Activated CD4-positive, alpha-beta memory T cell treated with anti-CD3 and anti-CD28 coated beads, Interleukin-2, amount 10 ng/mL, durations not matched to agents 7 days and 5 days (primary cell): Measurements from ENCODE around the gene ZDHHC11. TPM values are rescaled to one million over a fixed set of nuclear protein-coding genes. Genes with fewer than 3 reads are reported as not detected.
"Not testable (repeated sequence)": the region's sequence is repeated elsewhere in the genome, so short reads cannot be mapped to it uniquely, and the experiment has no call there.

Experiments
- CTCF ChIA-PET: fragments of 350-600 bp; sonication (Branson Sonifier 250); formaldehyde crosslinking; loops from one replicate; lab custom pipeline; 2021; ENCODE audit warnings: antibody characterized with exemption, inconsistent platforms; lab: Charles Lee
- POLR2A ChIA-PET: fragments of 350-600 bp; sonication (Branson Sonifier 250); formaldehyde crosslinking; loops from one replicate; lab custom pipeline; 2021; ENCODE audit warnings: antibody characterized with exemption; lab: Charles Lee
- DNase-seq: peaks from one replicate; pipeline ENCODE4 v3.0.0-alpha.2; 2020
- H3K27ac Mint-ChIP-seq: one replicate; pipeline ENCODE4 v1.8.0; 2021; ENCODE audit warnings: mild to moderate bottlenecking, mixed read lengths
- H3K27me3 Mint-ChIP-seq: one replicate; pipeline ENCODE4 v1.8.0; 2021; ENCODE audit warnings: mixed read lengths
- H3K36me3 Mint-ChIP-seq: one replicate; pipeline ENCODE4 v1.8.0; 2021; ENCODE audit warnings: low read depth, mixed read lengths
- H3K4me1 Mint-ChIP-seq: one replicate; pipeline ENCODE4 v1.8.0; 2021; ENCODE audit warnings: mixed read lengths
- H3K4me3 Mint-ChIP-seq: one replicate; pipeline ENCODE4 v1.8.0; 2021; ENCODE audit warnings: mild to moderate bottlenecking, mixed read lengths
- H3K9me3 Mint-ChIP-seq: one replicate; pipeline ENCODE4 v1.8.0; 2021; ENCODE audit warnings: mixed read lengths
- total RNA-seq, 2 experiments: library from RNA; stranded (reverse); gene quantifications; one replicate each; pipeline ENCODE4 v1.2.3, GENCODE V29; 2021

The ZDHHC11 gene
- total RNA-seq, 2 experiments from 2014 or later, result 5.8 to 6.6 TPM

DNA sequence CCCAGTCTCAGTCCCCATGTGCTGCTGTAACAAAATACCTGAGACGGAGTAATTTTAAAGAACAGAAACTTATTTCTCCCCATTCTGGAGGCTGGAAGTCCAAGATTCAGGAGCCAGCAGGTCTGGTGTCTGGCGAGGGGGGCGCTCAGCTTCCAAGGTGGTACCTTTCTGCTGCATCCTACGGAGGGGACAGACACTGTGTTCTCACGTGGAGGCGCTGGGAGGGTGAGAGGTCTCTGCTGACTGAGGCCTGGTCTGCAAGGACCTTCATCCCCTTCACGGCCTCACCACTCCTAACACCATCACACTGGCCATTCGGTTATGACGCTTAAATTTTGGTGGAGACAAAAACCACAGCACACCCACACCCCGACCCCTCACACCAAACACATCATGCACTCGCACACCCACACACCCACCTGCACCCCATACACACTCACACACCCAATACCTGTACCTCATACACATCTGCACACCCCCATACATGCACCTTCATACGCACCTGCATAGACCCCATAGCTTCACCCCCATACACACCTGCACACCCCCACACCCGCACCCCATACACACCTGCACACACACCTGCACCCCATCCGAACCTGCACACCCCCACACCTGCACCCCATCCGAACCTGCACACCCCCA, 9.8 kb upstream of the ZDHHC11 start:
- Mint-ChIP-seq H3K9me3 (no peaks in the 10 kb centered on the region), H3K4me1 (no peaks in the 10 kb centered on the region), H3K36me3 (peaks cover 17% of the 10 kb centered on the region), H3K27ac (no peak overlapping the region), H3K27me3 (no peaks in the 10 kb centered on the region), H3K4me3 (no peak overlapping the region)
- DNase-seq, result no peak
- ChIA-PET CTCF (no interaction called here), POLR2A (interaction anchor here (1.2 kb wide), 1 partner anchor 32 kb away, joined by 5 read pairs; the partner anchor contains the start of genes BRD9 and TRIP13)

DNA sequence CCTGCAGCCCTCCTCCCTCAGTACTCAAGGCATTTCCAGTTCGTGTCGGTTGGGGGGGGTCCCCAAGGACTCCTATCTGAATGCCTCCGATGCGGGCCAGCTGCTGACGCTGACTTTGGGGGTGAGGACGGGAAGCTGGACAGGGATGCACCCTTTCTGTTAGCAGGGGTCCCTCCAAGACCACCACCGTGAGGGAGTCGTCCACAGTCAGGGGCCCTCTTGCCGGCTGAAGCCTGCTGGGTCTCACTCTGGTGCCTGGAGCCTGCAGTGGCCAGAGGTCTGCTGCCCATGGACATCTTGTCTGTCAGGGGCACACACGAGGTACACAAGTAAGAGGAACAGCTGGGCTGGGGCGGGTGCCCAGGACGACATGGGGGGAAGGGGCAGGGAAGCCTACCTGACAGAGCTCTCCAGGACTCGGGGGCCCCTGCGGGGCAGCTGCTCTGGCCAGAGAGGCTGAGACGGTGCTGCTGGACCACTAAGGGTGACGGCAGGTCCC, 9.1 kb upstream of the ZDHHC11 start:
- no peak for DNase-seq
- Mint-ChIP-seq H3K9me3 (no peaks in the 10 kb centered on the region), H3K27ac (no peak overlapping the region), H3K4me1 (no peaks in the 10 kb centered on the region), H3K27me3 (no peaks in the 10 kb centered on the region), H3K36me3 (peaks cover 14% of the 10 kb centered on the region), H3K4me3 (no peak overlapping the region)
- ChIA-PET CTCF (no interaction called here), POLR2A (no interaction called here)

DNA sequence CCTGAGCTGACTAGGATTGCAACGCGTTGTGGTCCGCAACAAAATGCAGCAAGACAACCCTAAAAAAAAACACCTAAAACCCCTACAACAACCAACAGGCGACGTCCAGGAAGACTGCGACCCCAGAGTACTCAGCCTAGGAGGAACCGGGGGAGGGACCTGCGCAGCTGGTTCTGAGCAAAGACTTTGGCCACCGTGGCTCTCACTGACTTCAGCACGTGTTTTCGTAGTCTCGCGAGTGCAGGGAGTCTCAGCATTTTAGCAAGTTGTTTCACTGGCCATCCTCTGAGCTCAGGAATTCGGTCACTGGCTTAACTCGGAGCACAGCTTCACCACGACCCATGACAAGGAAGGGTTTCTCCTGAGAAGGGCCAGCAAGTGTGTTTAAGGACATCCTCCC, 8.6 kb upstream of the ZDHHC11 start:
- H3K9me3 Mint-ChIP-seq, result no peaks in the 10 kb centered on the region
- POLR2A ChIA-PET, result no interaction called here
- no peak overlapping the region for H3K27ac Mint-ChIP-seq
- no peak overlapping the region for H3K4me3 Mint-ChIP-seq
- peaks cover 13% of the 10 kb centered on the region for H3K36me3 Mint-ChIP-seq
- no peaks in the 10 kb centered on the region for H3K4me1 Mint-ChIP-seq
- no peak for DNase-seq
- no peaks in the 10 kb centered on the region for H3K27me3 Mint-ChIP-seq
- CTCF ChIA-PET, result no interaction called here

DNA sequence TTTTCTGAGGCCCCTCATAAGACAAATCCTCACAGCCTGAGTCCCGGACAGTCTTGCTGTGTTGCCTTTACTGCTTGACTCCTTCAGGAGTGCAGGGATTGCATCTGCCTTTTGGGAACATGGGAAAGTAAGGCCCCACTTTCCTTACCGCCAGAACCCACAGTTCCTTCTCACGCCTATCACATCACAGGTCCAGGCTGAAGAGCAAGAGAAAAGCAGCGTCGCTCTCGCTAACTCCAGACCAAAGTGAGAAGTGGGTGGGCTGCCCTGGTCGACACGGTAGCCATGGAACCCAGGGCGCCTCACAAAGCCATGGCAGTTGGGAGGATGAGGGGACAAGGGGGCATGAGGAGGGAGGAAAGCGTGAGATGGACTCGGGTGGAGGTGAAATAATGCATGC, 7.9 kb upstream of the ZDHHC11 start:
- H3K36me3 Mint-ChIP-seq, result peaks cover 7% of the 10 kb centered on the region
- no peaks in the 10 kb centered on the region for H3K27me3 Mint-ChIP-seq
- ChIA-PET POLR2A (no interaction called here), CTCF (no interaction called here)
- no peak for DNase-seq
- no peak overlapping the region for H3K4me3 Mint-ChIP-seq
- no peak overlapping the region for H3K27ac Mint-ChIP-seq
- H3K9me3 Mint-ChIP-seq, result no peaks in the 10 kb centered on the region
- H3K4me1 Mint-ChIP-seq, result no peaks in the 10 kb centered on the region

DNA sequence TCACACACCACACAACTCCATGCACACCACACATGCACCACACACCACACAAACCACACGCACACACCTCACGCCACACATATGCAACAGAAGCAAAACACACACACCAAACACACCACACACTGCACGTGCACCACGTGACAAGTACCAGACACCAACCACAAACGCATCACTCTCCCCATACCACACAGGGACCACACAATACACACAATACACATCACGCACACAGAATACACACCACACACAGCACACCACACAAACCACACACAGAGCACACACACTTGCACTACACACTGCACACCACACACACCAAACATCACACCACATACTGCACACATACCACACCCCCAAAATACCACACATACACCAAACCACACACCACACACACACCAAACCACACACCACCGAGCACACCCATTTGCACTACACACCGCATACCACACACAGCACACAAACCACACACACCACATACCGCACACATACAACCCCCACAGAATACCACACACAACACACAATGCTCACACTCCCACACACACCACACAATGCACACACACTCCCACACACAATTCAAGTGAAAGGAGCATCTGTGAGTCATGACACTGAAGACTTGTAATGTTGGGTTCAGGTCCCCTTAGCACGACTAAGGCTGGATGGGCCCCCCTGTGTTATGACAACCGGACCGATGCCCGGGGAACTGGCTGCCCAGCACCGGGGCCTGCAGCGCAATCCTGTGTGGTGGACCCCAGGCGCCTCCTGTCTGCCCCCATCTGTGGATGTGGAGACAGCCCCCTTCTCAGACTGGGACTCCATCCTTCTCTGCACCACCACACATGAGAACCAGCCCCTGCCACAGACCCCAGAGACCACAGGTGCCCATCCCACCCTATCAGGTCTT, 6.0 kb upstream of the ZDHHC11 start:
- no peaks in the 10 kb centered on the region for H3K9me3 Mint-ChIP-seq
- H3K4me1 Mint-ChIP-seq, result no peaks in the 10 kb centered on the region
- no peak overlapping the region for H3K4me3 Mint-ChIP-seq
- H3K27ac Mint-ChIP-seq, result no peak overlapping the region
- H3K36me3 Mint-ChIP-seq, result no peaks in the 10 kb centered on the region
- POLR2A ChIA-PET, result no interaction called here
- CTCF ChIA-PET, result no interaction called here
- DNase-seq, result no peak
- no peaks in the 10 kb centered on the region for H3K27me3 Mint-ChIP-seq

DNA sequence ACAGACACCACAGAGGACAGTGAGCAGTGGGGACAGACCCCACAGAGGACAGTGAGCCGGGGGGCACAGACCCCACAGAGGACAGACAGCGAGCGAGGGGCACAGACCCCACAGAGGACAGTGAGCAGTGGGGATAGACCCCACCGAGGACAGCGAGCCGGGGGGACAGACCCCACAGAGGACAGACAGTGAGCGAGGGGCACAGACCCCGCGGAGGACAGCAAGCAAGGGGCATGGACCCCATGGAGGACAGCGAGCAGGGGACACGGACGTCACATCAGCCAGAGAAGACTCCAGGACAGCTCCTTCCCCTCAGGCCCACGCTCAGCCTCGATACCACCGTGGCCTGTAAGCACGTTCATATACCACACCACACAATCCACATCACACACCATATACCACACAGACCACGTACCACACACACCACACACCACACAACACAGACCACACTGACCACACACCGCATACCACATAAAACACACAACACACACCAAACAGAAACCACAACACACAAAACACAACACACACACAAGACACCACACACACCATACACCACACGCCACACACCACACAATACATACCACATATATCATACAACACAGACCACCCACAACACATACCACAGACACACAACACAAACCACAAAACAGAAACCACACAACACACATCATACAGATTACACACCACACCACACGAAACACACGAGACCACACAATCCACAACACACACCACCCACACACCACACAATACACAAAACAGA, 5.2 kb upstream of the ZDHHC11 start:
- no peaks in the 10 kb centered on the region for H3K27me3 Mint-ChIP-seq
- H3K4me1 Mint-ChIP-seq, result no peaks in the 10 kb centered on the region
- ChIA-PET CTCF (no interaction called here), POLR2A (no interaction called here)
- H3K4me3 Mint-ChIP-seq, result no peak overlapping the region
- DNase-seq, result no peak
- no peak overlapping the region for H3K27ac Mint-ChIP-seq
- H3K36me3 Mint-ChIP-seq, result no peaks in the 10 kb centered on the region
- no peaks in the 10 kb centered on the region for H3K9me3 Mint-ChIP-seq

DNA sequence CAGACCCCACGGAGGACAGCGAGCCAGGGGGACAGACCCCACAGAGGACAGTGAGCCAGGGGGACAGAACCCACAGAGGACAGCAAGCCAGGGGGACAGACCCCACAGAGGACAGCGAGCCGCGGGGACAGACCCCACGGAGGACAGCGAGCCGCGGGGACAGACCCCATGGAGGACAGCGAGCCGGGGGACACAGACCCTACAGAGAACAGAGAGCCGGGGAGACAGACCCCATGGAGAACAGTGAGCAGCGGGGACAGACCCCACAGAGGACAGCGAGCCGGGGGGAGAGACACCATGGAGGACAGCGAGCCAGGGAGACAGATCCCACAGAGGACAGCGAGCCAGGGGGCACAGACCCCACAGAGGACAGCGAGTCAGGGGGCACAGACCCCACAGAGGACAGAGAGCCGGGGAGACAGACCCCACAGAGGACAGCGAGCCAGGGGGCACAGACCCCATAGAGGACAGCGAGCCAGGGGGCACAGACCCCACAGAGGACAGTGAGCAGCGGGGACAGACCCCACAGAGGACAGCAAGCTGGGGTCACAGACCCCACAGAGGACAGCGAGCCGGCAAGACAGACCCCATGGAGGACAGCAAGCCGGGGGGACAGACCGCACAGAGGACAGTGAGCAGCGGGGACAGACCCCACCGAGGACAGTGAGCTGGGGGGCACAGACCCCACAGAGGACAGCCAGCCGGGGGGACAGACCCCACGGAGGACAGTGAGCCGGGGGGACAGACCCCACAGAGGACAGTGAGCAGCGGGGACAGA, 4.4 kb upstream of the ZDHHC11 start:
- H3K27ac Mint-ChIP-seq, result no peak overlapping the region
- no peaks in the 10 kb centered on the region for H3K4me1 Mint-ChIP-seq
- no peak for DNase-seq
- no peaks in the 10 kb centered on the region for H3K9me3 Mint-ChIP-seq
- no peak overlapping the region for H3K4me3 Mint-ChIP-seq
- POLR2A ChIA-PET, result no interaction called here
- CTCF ChIA-PET, result no interaction called here
- H3K36me3 Mint-ChIP-seq, result no peaks in the 10 kb centered on the region
- H3K27me3 Mint-ChIP-seq, result no peaks in the 10 kb centered on the region

DNA sequence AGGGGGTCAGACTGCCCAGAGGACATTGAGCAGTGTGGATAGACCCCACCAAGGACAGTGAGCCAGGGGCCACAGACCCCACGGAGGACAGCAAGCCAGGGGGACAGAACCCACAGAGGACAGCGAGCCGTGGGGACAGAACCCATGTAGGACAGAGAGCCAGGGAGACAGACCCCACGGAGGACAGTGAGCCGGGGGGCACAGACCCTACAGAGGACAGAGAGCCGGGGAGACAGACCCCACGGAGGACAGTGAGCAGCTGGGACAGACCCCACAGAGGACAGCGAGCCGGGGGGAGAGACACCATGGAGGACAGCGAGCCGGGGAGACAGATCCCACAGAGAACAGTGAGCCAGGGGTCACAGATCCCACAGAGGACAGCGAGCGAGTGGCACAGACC, 3.4 kb upstream of the ZDHHC11 start:
- Mint-ChIP-seq H3K36me3 (no peaks in the 10 kb centered on the region), H3K4me1 (no peaks in the 10 kb centered on the region), H3K9me3 (no peaks in the 10 kb centered on the region), H3K27ac (no peak overlapping the region), H3K4me3 (no peak overlapping the region), H3K27me3 (no peaks in the 10 kb centered on the region)
- POLR2A ChIA-PET, result no interaction called here
- DNase-seq, result no peak
- CTCF ChIA-PET, result no interaction called here

DNA sequence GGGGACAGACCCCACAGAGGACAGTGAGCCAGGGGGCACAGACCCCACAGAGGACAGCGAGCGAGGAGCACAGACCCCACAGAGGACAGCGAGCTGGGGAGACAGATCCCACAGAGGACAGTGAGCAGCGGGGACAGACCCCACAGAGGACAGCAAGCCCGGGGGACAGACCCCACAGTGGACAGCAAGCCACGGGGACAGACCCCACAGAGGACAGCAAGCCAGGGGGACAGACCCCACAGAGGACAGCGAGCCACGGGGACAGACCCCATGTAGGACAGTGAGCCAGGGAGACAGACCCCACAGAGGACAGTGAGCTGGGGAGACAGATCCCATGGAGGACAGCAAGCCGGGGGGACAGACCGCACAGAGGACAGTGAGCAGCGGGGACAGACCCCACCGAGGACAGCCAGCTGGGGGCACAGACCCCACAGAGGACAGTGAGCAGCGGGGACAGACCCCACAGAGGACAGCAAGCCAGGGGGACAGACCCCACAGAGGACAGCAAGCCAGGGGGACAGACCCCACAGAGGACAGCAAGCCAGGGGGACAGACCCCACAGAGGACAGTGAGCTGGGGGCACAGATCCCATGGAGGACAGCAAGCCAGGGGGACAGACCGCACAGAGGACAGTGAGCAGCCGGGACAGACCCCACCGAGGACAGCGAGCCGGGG, 2.8 kb upstream of the ZDHHC11 start:
- H3K27ac Mint-ChIP-seq, DNase-seq, POLR2A ChIA-PET, CTCF ChIA-PET, H3K4me3 Mint-ChIP-seq, H3K9me3 Mint-ChIP-seq, H3K27me3 Mint-ChIP-seq, H3K4me1 Mint-ChIP-seq, H3K36me3 Mint-ChIP-seq: not testable (repeated sequence)

DNA sequence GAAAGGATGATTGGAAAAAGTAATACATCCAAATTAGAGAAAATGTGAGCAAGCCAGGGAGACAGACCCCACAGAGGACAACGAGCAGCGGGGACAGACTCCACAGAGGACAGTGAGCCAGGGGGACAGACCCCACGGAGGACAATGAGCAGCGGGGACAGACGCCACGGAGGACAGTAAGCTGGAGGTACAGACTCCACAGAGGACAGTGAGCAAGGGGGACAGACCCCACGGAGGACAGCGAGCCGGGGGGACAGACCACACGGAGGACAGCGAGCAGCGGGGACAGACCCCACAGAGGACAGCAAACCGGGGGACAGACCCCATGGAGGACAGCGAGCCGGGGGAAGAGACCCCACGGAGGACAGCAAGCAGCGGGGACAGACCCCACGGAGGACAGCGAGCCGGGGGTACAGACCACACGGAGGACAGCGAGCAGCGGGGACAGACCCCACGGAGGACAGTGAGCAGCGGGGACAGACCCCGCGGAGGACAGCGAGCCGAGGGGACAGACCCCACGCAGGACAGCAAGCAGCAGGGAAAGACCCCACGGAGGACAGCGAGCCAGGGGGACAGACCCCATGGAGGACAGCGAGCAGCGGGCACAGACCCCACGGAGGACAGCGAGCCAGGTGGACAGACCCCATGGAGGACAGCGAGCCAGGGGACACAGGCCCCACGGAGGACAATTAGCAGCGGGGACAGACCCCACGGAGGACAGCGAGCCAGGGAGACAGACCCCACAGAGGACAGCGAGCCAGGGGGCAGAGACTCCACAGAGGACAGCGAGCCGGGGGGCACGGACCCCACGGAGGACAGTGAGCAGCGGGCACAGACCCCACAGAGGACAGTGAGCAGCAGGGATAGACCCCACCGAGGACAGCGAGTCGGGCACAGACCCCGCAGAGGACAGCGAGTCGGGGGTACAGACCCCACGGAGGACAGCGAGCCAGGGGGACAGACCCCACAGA, 1.9 kb upstream of the ZDHHC11 start:
- Mint-ChIP-seq H3K4me3 (no peak overlapping the region), H3K36me3 (no peaks in the 10 kb centered on the region), H3K9me3 (no peaks in the 10 kb centered on the region), H3K4me1 (no peaks in the 10 kb centered on the region), H3K27ac (no peak overlapping the region), H3K27me3 (no peaks in the 10 kb centered on the region)
- POLR2A ChIA-PET, result no interaction called here
- no peak for DNase-seq
- CTCF ChIA-PET, result no interaction called here

DNA sequence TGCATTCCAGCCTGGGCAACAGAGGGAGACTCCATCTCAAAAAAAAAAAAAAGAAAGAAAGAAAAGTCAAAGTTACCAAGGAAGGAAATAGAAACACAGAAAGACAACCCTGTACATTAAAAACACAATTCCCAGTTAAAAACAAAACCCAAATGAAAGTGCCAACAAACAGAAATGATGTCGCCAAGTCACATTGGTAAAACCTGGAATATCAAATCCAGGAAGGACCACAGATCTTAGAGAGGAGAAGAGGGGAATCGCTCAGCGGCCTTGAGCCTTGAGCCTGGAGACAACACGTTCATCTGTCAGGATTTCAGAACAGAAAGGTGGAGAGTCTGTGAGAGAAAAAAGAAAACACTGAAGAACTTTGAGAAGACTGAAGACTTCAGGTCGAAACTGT, 1.2 kb upstream of the ZDHHC11 start:
- ChIA-PET CTCF (no interaction called here), POLR2A (no interaction called here)
- Mint-ChIP-seq H3K4me3 (no peak overlapping the region), H3K27ac (no peak overlapping the region), H3K9me3 (no peaks in the 10 kb centered on the region), H3K4me1 (no peaks in the 10 kb centered on the region), H3K27me3 (no peaks in the 10 kb centered on the region), H3K36me3 (no peaks in the 10 kb centered on the region)
- DNase-seq, result no peak
